Measurements from ENCODE around the gene TTC6.

DNA sequence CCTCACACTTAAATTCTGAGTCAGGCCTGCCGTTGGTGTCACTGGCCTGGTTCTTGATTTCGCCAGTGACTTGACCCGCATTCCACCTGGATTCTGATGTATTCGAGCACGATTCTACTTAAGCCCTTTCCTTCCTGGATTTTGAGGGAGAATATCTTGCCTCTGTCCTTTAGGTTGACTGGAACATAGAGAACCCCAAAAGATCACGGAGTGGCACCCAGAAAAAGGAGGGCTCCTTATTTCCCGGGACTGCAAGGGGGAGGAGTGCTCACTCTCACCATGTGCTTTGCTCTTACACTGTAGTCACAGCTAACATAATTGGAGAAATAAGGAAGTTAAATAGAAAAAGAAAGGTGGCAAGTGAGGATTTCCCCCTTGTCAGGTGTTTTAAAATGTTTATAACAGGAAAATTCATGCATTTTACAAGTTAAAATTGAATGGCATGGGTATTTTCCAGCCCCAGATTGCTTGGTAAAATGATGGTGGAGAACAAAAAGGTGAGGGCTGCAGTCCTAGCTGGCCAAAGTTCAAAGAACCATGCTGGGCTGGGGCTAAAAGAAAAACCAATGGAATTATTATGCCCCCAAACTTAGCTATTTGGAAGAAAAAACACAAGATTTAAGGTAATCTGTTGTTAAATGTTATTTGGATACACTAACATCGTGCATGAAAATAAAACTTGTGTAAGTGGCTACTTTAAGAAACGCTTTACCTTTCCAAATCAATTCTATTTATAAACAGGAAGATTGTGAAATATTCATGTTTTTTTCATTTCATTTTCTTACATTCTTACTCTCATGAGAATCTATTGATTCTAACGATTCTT is 9.2 kb upstream of the TTC6 start:
- TF ChIP-seq, protein P1, sequence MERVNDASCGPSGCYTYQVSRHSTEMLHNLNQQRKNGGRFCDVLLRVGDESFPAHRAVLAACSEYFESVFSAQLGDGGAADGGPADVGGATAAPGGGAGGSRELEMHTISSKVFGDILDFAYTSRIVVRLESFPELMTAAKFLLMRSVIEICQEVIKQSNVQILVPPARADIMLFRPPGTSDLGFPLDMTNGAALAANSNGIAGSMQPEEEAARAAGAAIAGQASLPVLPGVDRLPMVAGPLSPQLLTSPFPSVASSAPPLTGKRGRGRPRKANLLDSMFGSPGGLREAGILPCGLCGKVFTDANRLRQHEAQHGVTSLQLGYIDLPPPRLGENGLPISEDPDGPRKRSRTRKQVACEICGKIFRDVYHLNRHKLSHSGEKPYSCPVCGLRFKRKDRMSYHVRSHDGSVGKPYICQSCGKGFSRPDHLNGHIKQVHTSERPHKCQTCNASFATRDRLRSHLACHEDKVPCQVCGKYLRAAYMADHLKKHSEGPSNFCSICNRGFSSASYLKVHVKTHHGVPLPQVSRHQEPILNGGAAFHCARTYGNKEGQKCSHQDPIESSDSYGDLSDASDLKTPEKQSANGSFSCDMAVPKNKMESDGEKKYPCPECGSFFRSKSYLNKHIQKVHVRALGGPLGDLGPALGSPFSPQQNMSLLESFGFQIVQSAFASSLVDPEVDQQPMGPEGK (CRISPR knock-in tag; IDR thresholded peaks at IDR 0.05; ENCODE audit: borderline replicate concordance): no peak
- TF ChIP-seq SNAI2 (CRISPR knock-in tag; IDR thresholded peaks at IDR 0.05): no peak
- TF ChIP-seq, protein P2, sequence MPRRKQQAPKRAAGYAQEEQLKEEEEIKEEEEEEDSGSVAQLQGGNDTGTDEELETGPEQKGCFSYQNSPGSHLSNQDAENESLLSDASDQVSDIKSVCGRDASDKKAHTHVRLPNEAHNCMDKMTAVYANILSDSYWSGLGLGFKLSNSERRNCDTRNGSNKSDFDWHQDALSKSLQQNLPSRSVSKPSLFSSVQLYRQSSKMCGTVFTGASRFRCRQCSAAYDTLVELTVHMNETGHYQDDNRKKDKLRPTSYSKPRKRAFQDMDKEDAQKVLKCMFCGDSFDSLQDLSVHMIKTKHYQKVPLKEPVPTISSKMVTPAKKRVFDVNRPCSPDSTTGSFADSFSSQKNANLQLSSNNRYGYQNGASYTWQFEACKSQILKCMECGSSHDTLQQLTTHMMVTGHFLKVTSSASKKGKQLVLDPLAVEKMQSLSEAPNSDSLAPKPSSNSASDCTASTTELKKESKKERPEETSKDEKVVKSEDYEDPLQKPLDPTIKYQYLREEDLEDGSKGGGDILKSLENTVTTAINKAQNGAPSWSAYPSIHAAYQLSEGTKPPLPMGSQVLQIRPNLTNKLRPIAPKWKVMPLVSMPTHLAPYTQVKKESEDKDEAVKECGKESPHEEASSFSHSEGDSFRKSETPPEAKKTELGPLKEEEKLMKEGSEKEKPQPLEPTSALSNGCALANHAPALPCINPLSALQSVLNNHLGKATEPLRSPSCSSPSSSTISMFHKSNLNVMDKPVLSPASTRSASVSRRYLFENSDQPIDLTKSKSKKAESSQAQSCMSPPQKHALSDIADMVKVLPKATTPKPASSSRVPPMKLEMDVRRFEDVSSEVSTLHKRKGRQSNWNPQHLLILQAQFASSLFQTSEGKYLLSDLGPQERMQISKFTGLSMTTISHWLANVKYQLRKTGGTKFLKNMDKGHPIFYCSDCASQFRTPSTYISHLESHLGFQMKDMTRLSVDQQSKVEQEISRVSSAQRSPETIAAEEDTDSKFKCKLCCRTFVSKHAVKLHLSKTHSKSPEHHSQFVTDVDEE (CRISPR knock-in tag; IDR thresholded peaks at IDR 0.05): no peak
- TF ChIP-seq, protein P3, sequence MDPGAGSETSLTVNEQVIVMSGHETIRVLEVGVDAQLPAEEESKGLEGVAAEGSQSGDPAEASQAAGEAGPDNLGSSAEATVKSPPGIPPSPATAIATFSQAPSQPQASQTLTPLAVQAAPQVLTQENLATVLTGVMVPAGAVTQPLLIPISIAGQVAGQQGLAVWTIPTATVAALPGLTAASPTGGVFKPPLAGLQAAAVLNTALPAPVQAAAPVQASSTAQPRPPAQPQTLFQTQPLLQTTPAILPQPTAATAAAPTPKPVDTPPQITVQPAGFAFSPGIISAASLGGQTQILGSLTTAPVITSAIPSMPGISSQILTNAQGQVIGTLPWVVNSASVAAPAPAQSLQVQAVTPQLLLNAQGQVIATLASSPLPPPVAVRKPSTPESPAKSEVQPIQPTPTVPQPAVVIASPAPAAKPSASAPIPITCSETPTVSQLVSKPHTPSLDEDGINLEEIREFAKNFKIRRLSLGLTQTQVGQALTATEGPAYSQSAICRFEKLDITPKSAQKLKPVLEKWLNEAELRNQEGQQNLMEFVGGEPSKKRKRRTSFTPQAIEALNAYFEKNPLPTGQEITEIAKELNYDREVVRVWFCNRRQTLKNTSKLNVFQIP (CRISPR knock-in tag; IDR thresholded peaks at IDR 0.05; ENCODE audit: borderline replicate concordance, low read depth): no peak
- TF ChIP-seq ZFP3 (CRISPR knock-in tag; IDR thresholded peaks at IDR 0.05): no peak
- no peak for TF ChIP-seq CSDC2 (CRISPR knock-in tag; IDR thresholded peaks at IDR 0.05)
- TF ChIP-seq, protein P4, sequence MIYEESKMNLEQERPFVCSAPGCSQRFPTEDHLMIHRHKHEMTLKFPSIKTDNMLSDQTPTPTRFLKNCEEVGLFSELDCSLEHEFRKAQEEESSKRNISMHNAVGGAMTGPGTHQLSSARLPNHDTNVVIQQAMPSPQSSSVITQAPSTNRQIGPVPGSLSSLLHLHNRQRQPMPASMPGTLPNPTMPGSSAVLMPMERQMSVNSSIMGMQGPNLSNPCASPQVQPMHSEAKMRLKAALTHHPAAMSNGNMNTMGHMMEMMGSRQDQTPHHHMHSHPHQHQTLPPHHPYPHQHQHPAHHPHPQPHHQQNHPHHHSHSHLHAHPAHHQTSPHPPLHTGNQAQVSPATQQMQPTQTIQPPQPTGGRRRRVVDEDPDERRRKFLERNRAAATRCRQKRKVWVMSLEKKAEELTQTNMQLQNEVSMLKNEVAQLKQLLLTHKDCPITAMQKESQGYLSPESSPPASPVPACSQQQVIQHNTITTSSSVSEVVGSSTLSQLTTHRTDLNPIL (CRISPR knock-in tag; IDR thresholded peaks at IDR 0.05; ENCODE audit: low read depth): no peak
- TF ChIP-seq ARNTL (CRISPR knock-in tag; IDR thresholded peaks at IDR 0.05; ENCODE audit: borderline replicate concordance, low read depth): no peak
- TF ChIP-seq PPARA (CRISPR knock-in tag; IDR thresholded peaks at IDR 0.05; ENCODE audit: borderline replicate concordance): no peak

All from SK-N-SH treated with all-trans-retinoic acid at 6 μM for 48 hours (cell line).